DOHH2 (cell line): ENCODE measurements around the gene MAP1B.

ENCODE experiments used
- CTCF ChIP-seq: fragments of 200-600 bp; sonication (generic); IDR thresholded peaks from one replicate; pipeline ENCODE4 v1.5.1; 2014; ENCODE audit warnings: antibody characterized with exemption, mild to moderate bottlenecking, low read depth, low read length; ENCODE audit not compliant: poor library complexity, severe bottlenecking
- EZH2phosphoT487 ChIP-seq: fragments of 200-600 bp; sonication (generic); IDR thresholded peaks from 2 replicates; pipeline ENCODE4 v1.6.1; 2017; ENCODE audit warnings: borderline replicate concordance, mild to moderate bottlenecking, antibody characterized with exemption, low read length, moderate library complexity, mixed read lengths

- no peak for TF ChIP-seq CTCF
- no peak for TF ChIP-seq EZH2phosphoT487
Measured at GRCh38 chr5:72163349-72163983, 56.2 kb downstream of the MAP1B start.
